K562 treated with DMSO at 1 percent for 12 hours (cell line): Measurements from ENCODE around the gene OR10G7. TPM values are rescaled to one million over a fixed set of nuclear protein-coding genes. Genes with fewer than 3 reads are reported as not detected.

ENCODE experiments used
- total RNA-seq: library from RNA; unstranded; fragments of 300-600 nt; gene quantifications from 2 replicates; pipeline ENCODE4 v1.2.3, GENCODE V29; 2022; ENCODE audit not compliant: insufficient read depth

Gene OR10G7, protein sequence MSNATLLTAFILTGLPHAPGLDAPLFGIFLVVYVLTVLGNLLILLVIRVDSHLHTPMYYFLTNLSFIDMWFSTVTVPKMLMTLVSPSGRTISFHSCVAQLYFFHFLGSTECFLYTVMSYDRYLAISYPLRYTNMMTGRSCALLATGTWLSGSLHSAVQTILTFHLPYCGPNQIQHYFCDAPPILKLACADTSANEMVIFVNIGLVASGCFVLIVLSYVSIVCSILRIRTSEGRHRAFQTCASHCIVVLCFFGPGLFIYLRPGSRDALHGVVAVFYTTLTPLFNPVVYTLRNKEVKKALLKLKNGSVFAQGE
- total RNA-seq: not detected in 2 replicates

DNA sequence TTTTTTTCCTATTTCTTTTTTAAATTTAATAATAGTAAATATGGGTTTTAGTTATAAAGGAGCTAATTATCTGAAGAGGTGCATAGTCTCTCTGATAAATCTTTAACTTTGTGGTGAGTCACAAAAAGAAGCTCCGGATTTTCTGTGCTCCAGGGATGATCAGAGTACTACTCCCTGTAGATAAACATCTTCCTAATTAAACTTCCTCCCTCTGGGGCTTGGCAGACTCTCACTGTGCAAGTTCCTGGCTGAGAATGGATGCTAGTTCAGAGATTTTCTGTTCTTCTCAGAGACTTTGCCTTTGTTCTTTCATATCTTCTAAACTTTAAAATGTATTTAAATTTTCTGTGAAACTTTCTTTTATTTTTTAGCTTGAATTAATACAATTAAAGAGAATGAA, at the start of gene OR10G7:
Gene OR10G7 (minus strand): TSS at position 72 of the 400 bp plus-strand sequence. CDS start 2,324 bp downstream, outside the sequence.

GRCh38 chr11:124026498-124026897, 14.6 kb downstream of the OR10G7 start, which contains the start of gene OR10G8:
OR10G8 (plus strand) TSS chr11:124026798; CDS start chr11:124029623, 2,825 bp downstream.

DNA sequence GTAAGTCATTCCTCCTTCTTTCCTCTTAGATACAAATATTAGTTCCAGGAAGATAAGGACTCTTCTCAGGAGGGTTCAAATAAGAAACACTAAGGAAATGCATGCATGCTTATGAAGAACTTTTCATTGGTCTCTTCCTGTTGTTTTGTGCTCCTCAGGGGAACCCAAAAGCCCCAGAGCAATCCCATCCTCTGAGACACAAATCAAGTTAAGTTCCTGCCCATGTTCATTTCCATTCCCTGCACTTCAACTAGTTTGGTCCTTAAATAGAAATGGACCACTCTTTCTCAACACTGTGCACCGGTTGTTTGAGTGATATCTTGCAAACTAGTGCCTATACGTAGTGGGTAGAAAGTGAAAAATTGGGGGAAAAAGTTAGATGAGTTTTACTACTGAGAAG, 28.4 kb downstream of the OR10G7 start, which contains the start of gene OR10G4:
Gene OR10G4 (plus strand): TSS at position 301 of the 400 bp plus-strand sequence. CDS start 2,578 bp downstream, outside the sequence.

DNA sequence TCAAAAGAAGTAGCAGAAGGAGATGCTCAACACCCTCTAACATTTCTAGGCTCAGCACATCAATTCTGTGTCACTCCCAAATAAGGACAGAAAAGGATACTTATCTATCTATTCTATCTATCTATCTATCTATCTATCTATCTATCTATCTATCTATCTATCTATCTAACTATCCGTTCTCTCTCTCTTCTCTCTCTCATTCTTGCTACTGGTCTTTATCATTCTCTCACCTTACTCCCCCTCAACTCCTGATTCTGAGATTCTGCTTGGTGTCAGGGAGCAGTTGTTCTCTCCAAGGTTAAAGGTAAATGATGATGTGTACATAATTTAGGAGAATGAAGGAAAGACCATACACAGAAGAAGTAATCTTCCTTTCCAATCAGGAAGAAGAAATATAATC, 46.0 kb downstream of the OR10G7 start, which contains the start of gene OR10G6:
Gene OR10G6 (minus strand): TSS at position 43 of the 400 bp plus-strand sequence. CDS start 0 bp downstream, at position 43.

Other genes starting within 250 kb of the OR10G7 start
- gene OR6M1, start 235.0 kb downstream of the OR10G7 start, total RNA-seq: not detected in 2 replicates
- gene TMEM225, start 155.7 kb downstream of the OR10G7 start, total RNA-seq: not detected in 2 replicates
- gene OR8D4, start 139.2 kb downstream of the OR10G7 start, total RNA-seq: not detected in 2 replicates
- not detected in 2 replicates for gene OR4D5, start 101.7 kb downstream of the OR10G7 start, total RNA-seq
- gene OR6T1, start 97.5 kb downstream of the OR10G7 start, total RNA-seq: not detected in 2 replicates
- not detected in 2 replicates for gene OR10S1, start 63.5 kb downstream of the OR10G7 start, total RNA-seq
- not detected in 2 replicates for gene OR10G6, start 46.2 kb downstream of the OR10G7 start, total RNA-seq
- not detected in 2 replicates for gene OR10G4, start 28.3 kb downstream of the OR10G7 start, total RNA-seq
- not detected in 2 replicates for gene OR10G9, start 18.3 kb downstream of the OR10G7 start, total RNA-seq
- gene OR10G8, start 14.5 kb downstream of the OR10G7 start, total RNA-seq: not detected in 2 replicates
- 8.2 and 19.6 TPM in 2 replicates for gene VWA5A, start 74.1 kb upstream of the OR10G7 start, total RNA-seq
- 0.16 TPM in 1 of 2 replicates, not detected in the other for gene OR10D3, start 142.0 kb upstream of the OR10G7 start, total RNA-seq
- not detected in 2 replicates for gene OR8G1, start 199.8 kb upstream of the OR10G7 start, total RNA-seq
- gene OR8G5, start 215.1 kb upstream of the OR10G7 start, total RNA-seq: 0.98 and 3.2 TPM in 2 replicates